ENCODE data around the gene SLC17A8. TPM values are rescaled to one million over a fixed set of nuclear protein-coding genes. Genes with fewer than 3 reads are reported as not detected.
A peak's percentile ranks its signal among the peaks of the same experiment; 100 is the strongest.
"Not testable (repeated sequence)": the region's sequence is repeated elsewhere in the genome, so short reads cannot be mapped to it uniquely, and the experiment has no call there.

The SLC17A8 gene
- total RNA-seq, 1 experiment from 2014 or later: not detected

DNA sequence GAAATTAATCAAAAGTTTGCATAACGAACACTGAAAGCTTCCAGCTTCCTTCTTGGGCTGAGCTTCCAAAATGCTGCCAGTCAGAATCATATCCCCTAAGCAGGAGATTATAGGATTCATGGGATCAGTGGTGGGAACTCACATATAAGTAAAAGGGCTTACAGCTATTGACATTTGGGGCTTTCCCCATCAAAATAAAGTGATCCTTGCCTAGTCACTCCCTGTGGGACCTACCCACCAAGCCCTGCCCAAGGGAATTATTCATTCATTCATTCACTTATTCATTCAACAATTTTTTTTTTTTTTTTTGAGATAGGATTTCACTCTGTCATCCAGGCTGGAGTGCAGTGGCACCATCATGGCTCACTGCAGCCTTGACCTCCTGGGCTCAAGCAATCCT lies 69.3 kb downstream of the SLC17A8 start:
- DNase-seq (ENCODE audit: low spot score): no peak

GRCh38 chr12:100427078-100427477 lies 70.2 kb downstream of the SLC17A8 start:
- DNase-seq (ENCODE audit: low spot score): peak; percentile 75

DNA sequence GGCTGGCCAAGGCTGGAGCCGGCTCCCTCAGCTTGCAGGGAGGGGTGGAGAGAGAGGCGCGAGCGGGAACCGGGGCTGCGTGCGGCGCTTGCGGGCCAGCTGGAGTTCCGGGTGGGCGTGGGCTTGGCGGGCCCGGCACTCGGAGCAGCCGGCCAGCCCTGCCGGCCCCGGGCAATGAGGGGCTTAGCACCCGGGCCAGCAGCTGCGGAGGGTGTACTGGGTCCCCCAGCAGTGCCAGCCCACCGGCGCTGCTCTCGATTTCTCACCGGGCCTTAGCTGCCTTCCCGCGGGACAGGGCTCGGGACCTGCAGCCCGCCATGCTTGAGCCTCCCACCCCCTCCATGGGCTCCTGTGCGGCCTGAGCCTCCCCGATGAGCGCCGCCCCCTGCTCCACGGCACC lies 73.4 kb downstream of the SLC17A8 start:
- DNase-seq (ENCODE audit: low spot score): not testable (repeated sequence)

GRCh38 chr12:100433701-100434100 lies 76.8 kb downstream of the SLC17A8 start:
- DNase-seq (ENCODE audit: low spot score): no peak

DNA sequence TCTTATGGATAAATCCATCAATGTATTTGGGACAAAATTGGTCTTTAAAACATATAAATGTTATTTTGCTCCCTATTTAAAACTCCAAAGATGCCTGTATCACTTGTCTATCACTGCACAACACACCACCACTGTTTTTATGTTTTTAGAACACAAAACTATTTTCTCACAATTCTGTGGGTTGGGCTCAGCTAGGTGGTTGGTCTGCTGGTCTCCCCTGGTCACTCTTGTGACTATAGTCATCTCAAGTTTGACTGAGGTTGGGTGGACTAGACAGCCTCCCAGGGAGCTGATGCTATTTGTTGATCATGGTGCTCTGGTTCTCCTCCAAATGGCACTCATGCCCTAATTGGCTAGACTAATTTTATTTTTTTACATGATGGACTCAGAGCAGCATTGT lies 77.3 kb downstream of the SLC17A8 start:
- no peak for DNase-seq (ENCODE audit: low spot score)

GRCh38 chr12:100435957-100436356 lies 79.1 kb downstream of the SLC17A8 start:
- no peak for DNase-seq (ENCODE audit: low spot score)

GRCh38 chr12:100437038-100437841 lies 80.4 kb downstream of the SLC17A8 start:
- no peak for DNase-seq (ENCODE audit: low spot score)

DNA sequence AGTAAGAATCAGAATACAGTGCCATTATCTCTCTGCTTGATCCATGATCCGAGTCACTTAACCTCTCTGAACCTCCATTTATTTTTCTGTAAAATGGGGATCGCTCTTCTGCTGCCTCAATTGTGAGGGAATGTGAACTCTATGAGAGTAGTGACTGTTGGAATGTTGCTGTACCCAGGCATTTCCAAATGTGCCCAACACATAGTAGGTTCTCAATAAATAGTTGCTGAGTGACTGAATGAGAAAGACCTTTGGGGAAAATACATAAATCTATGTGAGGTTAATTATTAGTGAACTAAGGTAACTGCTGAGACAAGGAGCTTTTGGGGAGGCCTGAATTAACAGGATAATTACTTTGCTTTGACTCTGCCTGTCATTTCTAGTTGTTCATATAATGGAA lies 82.9 kb downstream of the SLC17A8 start:
- DNase-seq (ENCODE audit: low spot score): no peak

GRCh38 chr12:100442403-100442802 lies 85.5 kb downstream of the SLC17A8 start:
- DNase-seq (ENCODE audit: low spot score): no peak

DNA sequence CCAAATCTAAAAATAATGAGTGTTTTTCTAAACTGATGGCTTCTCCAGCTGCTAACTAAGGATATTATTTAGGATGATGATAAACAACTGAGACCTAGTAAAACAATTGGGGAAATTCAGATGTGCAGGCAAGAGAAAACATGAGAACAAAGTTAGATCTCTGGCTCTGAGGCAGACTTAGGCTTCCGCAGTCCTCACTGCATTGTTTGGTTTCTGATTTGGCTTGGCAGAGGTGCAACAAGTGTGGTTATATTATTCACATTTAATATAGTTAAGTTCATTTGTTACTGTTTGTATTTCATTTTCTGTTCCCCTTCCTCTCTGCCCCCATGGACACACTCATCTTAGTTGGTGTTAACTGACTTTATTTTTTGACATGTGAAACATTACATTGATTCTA lies 86.6 kb downstream of the SLC17A8 start:
- no peak for DNase-seq (ENCODE audit: low spot score)

DNA sequence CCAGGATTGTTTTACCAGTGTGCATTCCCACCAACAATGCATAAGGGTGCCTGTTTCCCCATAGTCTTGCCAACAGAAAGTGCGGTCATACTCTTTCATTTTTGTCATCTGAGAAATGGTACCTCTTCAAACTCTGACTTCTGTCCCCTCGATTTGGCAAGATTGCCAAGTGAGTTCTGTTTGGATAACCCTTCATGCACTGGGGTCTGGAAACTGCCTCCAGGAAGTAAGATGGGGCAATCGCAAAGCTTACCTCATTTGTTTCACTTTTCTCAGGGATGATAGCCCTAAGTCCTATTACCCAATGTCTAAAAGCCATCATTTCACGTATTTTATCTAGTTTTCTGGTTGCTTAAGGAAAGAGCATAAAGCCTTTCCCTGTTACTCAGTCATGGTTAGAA lies 88.2 kb downstream of the SLC17A8 start:
- DNase-seq (ENCODE audit: low spot score): no peak

GRCh38 chr12:100447381-100447780 lies 90.5 kb downstream of the SLC17A8 start:
- no peak for DNase-seq (ENCODE audit: low spot score)

- no peak for DNase-seq (ENCODE audit: low spot score)
Observed at GRCh38 chr12:100448656-100449055, 91.8 kb downstream of the SLC17A8 start.

GRCh38 chr12:100450735-100451134 lies 93.9 kb downstream of the SLC17A8 start:
- DNase-seq (ENCODE audit: low spot score): no peak

DNA sequence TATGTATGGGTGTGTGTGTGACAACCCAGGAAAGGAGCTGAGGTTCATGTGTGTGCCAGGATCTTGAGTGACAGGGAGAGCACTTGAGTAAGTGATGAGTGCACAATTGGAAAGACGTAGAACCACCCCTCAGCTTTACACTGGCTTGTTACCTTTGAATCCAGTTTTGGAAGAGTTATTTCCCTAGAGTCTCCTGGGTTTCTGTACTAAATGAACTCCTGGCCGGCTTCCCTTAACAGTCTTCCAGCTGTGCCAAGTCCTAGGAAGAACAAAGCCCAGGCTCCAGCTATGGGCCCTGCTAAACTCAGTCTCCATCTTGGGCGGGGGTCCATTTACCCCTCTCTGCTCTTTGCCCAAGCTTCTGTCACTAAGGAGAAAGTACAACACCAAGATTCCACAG lies 97.1 kb downstream of the SLC17A8 start:
- no peak for DNase-seq (ENCODE audit: low spot score)

- no peak for DNase-seq (ENCODE audit: low spot score)
Observed at GRCh38 chr12:100455896-100456295, 99.0 kb downstream of the SLC17A8 start.

GRCh38 chr12:100458191-100458590 lies 101.3 kb downstream of the SLC17A8 start:
- no peak for DNase-seq (ENCODE audit: low spot score)

- no peak for DNase-seq (ENCODE audit: low spot score)
Observed at GRCh38 chr12:100460702-100461101, 103.8 kb downstream of the SLC17A8 start.

DNA sequence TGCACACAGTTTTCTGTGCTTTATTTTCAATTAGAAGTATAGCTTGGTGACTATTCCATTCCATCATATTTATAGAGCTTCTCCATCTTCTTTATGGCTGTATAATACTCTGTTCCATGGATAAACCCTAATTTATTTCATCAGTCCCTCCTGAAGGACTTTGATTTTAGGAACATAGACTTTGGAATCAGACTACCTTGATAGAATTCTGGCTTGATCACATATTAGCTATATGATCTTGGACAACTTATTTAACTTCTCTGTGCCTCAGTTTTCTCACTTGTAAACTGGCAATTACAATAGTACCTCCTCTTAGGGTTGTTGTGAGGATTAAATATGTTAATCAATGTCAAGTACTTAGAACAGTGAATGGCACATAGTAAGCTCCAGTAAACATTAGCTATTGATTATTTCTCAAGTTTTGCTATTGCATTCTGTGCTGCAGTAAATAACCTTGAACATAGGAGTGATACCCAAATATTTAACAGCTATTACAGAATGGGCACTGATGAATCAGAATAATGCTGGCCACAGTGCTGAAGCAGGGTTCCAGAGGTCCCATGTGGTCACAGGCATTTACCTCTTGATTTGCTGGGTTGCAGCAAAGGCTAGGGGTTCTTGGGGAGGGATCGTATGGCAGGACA lies 104.6 kb downstream of the SLC17A8 start:
- DNase-seq (ENCODE audit: low spot score): no peak

- no peak for DNase-seq (ENCODE audit: low spot score)
Observed at GRCh38 chr12:100463661-100464060, 106.8 kb downstream of the SLC17A8 start.

DNA sequence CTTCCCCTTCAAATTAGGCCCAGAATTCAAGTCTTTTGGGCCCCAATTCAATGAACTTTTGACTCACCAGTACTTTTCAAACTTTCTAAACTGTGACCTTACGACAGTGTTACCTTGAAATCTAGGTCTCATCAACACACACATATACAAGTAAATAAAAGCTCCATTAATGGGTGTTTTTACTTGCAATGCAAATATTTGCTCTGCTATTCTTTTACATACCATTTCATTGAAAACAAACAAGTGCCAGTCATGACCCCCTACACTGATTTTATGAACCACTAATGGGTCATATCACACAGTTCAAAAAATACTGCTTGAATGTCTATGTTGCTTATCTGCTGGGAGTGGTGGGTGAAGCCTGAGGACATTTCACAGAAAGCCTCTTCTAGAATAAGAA lies 107.7 kb downstream of the SLC17A8 start:
- no peak for DNase-seq (ENCODE audit: low spot score)

DNA sequence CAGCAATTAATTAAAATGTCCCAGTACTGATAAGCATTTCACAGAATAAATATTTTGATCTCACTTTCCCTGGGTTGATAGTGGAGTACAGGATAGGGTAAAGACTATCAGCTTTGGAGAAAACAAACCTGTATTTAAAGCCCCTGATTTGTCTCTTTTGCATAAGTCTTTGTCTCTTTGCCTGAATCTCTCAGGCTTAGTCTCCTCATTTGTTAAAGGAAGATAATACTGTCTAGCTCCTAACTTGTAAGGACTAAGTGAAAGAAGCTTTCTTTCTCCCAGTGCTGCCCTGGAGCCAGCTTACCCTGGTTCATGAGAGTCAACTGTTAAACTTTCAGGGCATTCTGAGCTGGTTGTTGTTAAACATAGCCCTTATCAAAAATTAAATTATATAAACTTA lies 111.3 kb downstream of the SLC17A8 start:
- DNase-seq (ENCODE audit: low spot score): no peak

Data from A172 (cell line).